HL-60/S4 (cell line): ENCODE results near the gene GNAT1.
"Not testable (repeated sequence)": the region's sequence is repeated elsewhere in the genome, so short reads cannot be mapped to it uniquely, and the experiment has no call there.

ENCODE experiments used
- in situ Hi-C: fragments of 300-500 bp; cut with MboI; formaldehyde crosslinking; loops from 2 replicates; pipeline ENCODE4 v1.14.3; 2022; ENCODE audit warnings: low sequenced_read_pairs

GNAT1 gene

GRCh38 chr3:50237133-50237651 lies 45.8 kb downstream of the GNAT1 start:
- in situ Hi-C loops = no loop called here

- in situ Hi-C loops = no loop called here
Measured at GRCh38 chr3:50237754-50238548, 46.5 kb downstream of the GNAT1 start.

GRCh38 chr3:50238549-50239026 lies 47.2 kb downstream of the GNAT1 start:
- in situ Hi-C loops = no loop called here

DNA sequence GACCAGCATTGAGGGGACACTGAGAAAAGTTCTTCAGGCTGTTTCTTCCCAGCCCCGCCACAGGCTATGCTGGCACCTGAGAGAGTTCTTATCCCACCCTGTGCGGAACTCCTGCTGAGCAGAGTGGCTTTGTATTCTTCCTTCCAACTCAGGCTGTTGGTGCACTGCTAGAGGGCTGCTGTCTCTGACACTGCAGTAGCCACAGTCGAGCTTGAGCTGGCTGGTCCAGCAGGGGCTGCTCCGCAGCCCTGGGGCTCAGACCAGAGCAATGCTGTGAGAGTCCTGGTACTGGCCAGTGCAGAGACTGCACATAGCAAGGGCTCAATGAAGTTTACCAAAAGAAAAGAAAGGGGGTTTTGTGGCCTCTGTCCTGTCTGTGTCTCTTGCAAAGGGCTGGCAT lies 48.2 kb downstream of the GNAT1 start:
- in situ Hi-C loops = no loop called here

GRCh38 chr3:50241163-50241562 lies 49.8 kb downstream of the GNAT1 start:
- in situ Hi-C loops = no loop called here

DNA sequence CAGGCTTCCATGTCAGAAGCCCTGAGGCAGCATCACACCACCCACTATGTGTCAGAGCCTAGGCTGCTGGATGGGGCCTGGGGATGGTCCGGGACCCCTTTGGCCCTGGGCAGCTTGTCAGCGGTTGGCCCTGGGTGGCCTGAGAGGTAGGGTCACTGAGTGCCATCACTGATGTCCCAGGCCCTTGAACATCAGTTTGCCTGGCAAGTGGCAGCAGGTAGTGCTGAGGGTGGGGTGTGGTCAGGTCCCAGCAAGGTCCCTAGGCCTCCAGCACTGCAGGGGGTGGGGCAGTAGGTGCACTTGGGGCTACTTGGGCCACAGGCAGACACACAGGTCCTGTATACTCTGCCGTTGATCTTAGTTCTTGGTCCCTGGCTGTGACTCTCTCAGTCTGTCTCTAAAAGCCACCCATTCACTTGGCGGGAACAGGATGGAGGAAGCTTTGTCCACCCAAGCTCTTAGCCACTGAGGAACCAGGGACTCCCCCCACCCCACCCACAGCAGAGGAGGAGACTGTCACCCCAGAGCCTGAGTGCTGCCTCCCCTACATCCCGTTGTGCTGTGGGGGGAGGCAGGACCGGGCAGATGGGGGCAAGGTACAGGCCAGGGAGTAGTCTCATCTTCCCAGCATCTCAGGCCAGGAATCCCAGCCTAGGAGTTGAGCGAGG lies 50.4 kb downstream of the GNAT1 start:
- in situ Hi-C loops = no loop called here

GRCh38 chr3:50242381-50242770 lies 51.0 kb downstream of the GNAT1 start:
- in situ Hi-C loops = no loop called here

DNA sequence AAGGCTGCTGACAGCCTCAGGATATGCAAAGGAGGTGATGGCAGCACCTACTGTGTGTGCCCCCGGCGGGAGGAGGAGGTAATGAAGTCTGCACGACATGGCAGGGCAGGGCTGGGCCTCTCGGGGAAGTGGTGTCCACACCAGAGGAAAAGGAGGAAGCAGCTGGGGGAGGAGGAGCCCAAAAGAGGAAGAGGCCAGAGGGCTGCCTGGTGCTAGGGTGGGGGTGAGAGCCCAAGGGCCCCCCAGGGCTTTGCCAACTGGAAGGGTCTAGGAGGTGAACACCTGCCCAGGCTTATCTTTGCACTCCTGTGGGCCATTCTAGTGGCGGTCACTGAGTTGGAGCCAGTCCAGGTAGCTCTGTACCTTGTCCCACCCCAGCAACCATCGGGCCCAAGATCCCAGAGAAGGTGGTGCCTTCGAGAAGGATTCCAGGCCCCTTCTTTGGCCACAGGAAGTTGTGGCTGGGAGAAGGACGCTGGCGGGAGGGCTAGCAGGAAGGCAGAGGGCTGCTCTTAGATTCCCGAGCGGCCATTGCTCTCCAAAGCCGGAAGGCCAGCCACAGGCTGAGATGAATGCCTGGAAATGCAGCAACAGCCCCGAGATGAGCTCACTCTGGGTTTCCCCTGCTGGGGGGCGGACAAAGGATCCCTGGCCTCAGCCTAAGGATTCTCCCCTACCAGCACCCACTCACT lies 51.6 kb downstream of the GNAT1 start:
- in situ Hi-C loops = no loop called here

- in situ Hi-C loops = no loop called here
Measured at GRCh38 chr3:50243543-50243895, 52.1 kb downstream of the GNAT1 start.

DNA sequence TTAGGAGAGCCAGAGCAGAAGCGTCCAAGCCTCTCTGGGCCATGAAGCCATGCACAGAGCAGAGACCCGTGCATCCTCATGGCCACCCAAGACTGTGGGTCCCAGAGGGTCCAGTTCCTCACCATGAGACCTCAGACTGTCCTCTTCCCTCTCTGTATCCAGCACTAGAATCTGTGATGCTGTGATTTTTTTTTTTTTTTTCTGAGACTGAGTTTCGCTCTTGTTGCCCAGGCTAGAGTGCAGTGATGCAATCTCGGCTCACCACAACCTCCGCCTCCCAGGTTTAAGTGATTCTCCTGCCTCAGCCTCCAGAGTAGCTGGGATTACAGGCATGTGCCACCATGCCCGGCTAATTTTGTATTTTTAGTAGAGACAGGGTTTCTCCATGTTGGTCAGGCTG lies 53.4 kb downstream of the GNAT1 start:
- in situ Hi-C loops = not testable (repeated sequence)

DNA sequence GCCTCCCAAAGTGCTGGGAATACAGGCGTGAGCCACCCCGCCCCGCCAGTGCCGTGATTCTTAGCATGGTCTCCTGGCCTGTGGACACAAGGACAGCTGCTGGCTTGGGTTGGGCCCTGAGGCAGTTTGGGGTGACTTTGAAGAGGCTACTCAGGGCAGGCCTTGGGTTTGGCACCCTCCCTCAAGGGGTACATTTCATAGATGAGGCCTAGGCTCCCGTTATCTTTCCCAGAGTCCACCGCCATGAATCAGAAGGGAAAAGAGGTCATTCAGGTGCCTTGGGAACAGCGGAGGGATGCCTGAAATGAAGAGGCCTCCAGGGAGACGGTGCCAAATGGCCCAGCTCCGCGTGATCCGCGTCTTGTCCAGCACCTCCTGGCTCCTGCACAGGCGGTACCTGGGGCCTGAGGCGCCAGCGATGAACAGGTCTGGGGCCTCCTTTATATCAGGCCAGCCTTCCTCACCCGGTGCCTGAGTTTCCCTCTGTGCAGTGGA lies 53.9 kb downstream of the GNAT1 start:
- in situ Hi-C loops = no loop called here

DNA sequence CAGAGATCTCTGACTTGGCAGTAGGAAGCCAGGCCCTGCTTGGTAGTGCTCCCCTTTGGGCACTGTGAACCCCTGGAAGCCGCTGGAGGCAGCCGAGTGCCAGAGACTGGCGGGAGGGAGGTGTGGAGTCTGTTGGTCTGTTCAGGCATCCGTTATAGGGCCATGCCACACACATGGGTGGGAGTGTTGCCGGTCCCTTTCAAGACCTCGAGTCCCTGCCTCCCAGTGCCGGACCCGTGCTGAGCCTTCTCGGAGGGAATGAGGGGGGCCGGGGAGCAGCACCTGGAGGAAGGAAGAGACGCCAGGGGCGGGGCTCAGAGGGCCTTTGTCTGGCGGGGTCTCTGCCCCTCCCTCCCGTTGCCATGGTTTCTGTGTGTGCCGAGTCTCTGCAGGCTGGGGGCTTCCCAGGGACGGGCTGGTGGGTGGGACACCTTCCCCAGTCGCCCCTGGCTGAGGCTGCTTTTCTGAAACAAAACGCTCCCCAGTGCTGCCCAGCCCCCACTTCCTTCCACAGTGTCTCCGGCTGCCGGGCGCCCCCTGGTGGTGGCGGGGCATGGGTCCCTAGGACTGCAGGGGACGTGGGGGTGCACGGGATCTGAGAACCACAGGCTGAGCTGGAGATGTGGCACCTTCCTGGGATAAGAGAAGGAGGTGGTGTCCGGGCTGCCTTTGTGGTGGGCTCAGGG lies 54.6 kb downstream of the GNAT1 start:
- in situ Hi-C loops = no loop called here

DNA sequence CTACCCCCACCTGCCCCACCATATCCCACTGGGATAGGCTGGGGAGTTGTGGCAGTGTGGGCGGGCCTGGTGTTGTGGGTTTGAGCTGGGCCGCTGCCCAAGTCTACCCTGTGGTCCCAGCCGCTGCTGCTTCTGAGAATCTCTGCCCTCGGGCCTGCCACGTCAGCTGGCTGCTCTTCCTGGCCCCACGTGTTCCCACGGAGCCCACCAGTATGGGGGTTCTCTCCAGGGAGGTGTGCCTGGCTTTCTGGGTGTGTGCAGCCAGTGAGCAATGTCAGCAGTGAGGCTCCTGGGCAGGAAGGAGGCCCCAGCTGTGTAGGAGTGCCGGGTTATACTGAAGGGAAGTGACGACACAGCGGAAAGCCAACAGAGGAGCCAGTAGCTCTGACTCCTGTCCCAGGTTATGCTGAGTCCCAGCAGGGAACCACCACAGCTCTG lies 55.1 kb downstream of the GNAT1 start:
- in situ Hi-C loops = no loop called here
